ENCODE measurements around the gene ATXN2L.

Gene ATXN2L

DNA sequence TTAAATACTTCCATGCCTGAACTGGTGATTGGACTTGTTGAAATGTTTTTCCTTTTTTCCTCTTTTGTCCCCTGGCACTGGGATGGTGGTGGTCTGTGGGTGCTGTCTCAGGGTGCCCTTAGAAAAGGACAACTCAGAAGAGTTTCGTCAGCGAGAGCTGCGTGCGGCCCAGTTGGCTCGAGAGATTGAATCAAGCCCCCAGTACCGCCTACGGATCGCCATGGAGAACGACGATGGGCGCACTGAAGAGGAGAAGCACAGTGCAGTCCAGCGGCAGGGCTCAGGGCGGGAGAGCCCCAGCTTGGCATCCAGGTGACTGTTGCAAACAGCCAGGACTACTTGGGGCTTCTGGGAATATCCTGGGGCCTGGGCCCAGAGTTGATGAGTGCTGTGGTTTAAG lies 6.9 kb downstream of the ATXN2L start:
- no peak overlapping the region for H3K9ac ChIP-seq (ENCODE audit: low read depth, low read length, poor library complexity)
- H2AK5ac ChIP-seq (ENCODE audit: low read depth, low read length): no peak overlapping the region
- no peak overlapping the region for H3K27ac ChIP-seq (replicated peaks; ENCODE audit: low read length)
- H3K14ac ChIP-seq (ENCODE audit: low read length): no peak overlapping the region
- H4K91ac ChIP-seq (ENCODE audit: low read depth, low read length, poor library complexity): no peak overlapping the region
- no peaks in the 10 kb centered on the region for H3K9me3 ChIP-seq (replicated peaks in 1 of 2; ENCODE audit: control insufficient read depth in 2 of 2, insufficient read depth in 1 of 2, low read depth in 1 of 2, low read length in 2 of 2)
- no peak overlapping the region for H2BK5ac ChIP-seq (ENCODE audit: low read length)
- no peak overlapping the region for H2BK120ac ChIP-seq (ENCODE audit: low read depth, low read length)
- no peak overlapping the region for H2AFZ ChIP-seq (ENCODE audit: low read length)
- no peak for DNase-seq (ENCODE audit: low spot score)
- H4K8ac ChIP-seq (ENCODE audit: low read depth, low read length): no peak overlapping the region
- H3K4ac ChIP-seq (ENCODE audit: low read length): no peak overlapping the region
- no peak overlapping the region for H3K18ac ChIP-seq (ENCODE audit: low read length)
- no CpG with 5 or more reads among the region's 13 CpGs for WGBS, 2 donors (ENCODE audit: extremely low coverage in 2 of 2, insufficient read length in 2 of 2, insufficient replicate concordance in 1 of 2)
- H3K4me2 ChIP-seq (ENCODE audit: insufficient read depth, low read length, poor library complexity, severe bottlenecking): no peak overlapping the region
- H3K36me3 ChIP-seq (replicated peaks in 1 of 2; ENCODE audit: control insufficient read depth in 2 of 2, insufficient read depth in 2 of 2, low read length in 2 of 2): peaks cover 74 to 100% of the 10 kb centered on the region in 2 donors
- no peak overlapping the region for H3K4me3 ChIP-seq (ENCODE audit: low read length in 2 of 2)
- no peaks in the 10 kb centered on the region for H3K27me3 ChIP-seq (ENCODE audit: control insufficient read depth in 3 of 3, insufficient read depth in 3 of 3, low read depth in 1 of 3, low read length in 3 of 3)
- no peak overlapping the region for H2BK12ac ChIP-seq (ENCODE audit: low read length)
- no peak overlapping the region for H3K23ac ChIP-seq (ENCODE audit: low read depth, low read length, poor library complexity)
- H3K79me1 ChIP-seq (ENCODE audit: low read depth, low read length): peaks cover 2% of the 10 kb centered on the region
- H3K4me1 ChIP-seq (ENCODE audit: control insufficient read depth in 2 of 2, insufficient read depth in 1 of 2, low read depth in 1 of 2, low read length in 2 of 2): no peaks in the 10 kb centered on the region
- no peak overlapping the region for H2BK15ac ChIP-seq (ENCODE audit: low read length)

GRCh38 chr16:28830531-28830930 lies 7.7 kb downstream of the ATXN2L start:
- Histone ChIP-seq H3K9me3 (replicated peaks in 1 of 2; ENCODE audit: control insufficient read depth in 2 of 2, insufficient read depth in 1 of 2, low read depth in 1 of 2, low read length in 2 of 2) (no peaks in the 10 kb centered on the region), H3K4me2 (ENCODE audit: insufficient read depth, low read length, poor library complexity, severe bottlenecking) (no peak overlapping the region), H3K4me1 (ENCODE audit: control insufficient read depth in 2 of 2, insufficient read depth in 1 of 2, low read depth in 1 of 2, low read length in 2 of 2) (no peaks in the 10 kb centered on the region), H3K18ac (ENCODE audit: low read length) (no peak overlapping the region), H2BK15ac (ENCODE audit: low read length) (no peak overlapping the region), H4K8ac (ENCODE audit: low read depth, low read length) (no peak overlapping the region), H2BK120ac (ENCODE audit: low read depth, low read length) (no peak overlapping the region), H2BK12ac (ENCODE audit: low read length) (no peak overlapping the region), H3K79me1 (ENCODE audit: low read depth, low read length) (peaks cover 2% of the 10 kb centered on the region), H3K14ac (ENCODE audit: low read length) (no peak overlapping the region), H3K4me3 (ENCODE audit: low read length in 2 of 2) (no peak overlapping the region), H3K27ac (replicated peaks; ENCODE audit: low read length) (no peak overlapping the region), H3K4ac (ENCODE audit: low read length) (no peak overlapping the region), H4K91ac (ENCODE audit: low read depth, low read length, poor library complexity) (no peak overlapping the region), H2AK5ac (ENCODE audit: low read depth, low read length) (no peak overlapping the region), H2AFZ (ENCODE audit: low read length) (no peak overlapping the region), H3K27me3 (ENCODE audit: control insufficient read depth in 3 of 3, insufficient read depth in 3 of 3, low read depth in 1 of 3, low read length in 3 of 3) (no peaks in the 10 kb centered on the region), H2BK5ac (ENCODE audit: low read length) (no peak overlapping the region), H3K9ac (ENCODE audit: low read depth, low read length, poor library complexity) (no peak overlapping the region), H3K23ac (ENCODE audit: low read depth, low read length, poor library complexity) (no peak overlapping the region), H3K36me3 (replicated peaks in 1 of 2; ENCODE audit: control insufficient read depth in 2 of 2, insufficient read depth in 2 of 2, low read length in 2 of 2) (peaks cover 78 to 100% of the 10 kb centered on the region in 2 donors)
- DNase-seq (ENCODE audit: low spot score): no peak
- WGBS, 2 donors (ENCODE audit: extremely low coverage in 2 of 2, insufficient read length in 2 of 2, insufficient replicate concordance in 1 of 2): no CpG with 5 or more reads among the region's 13 CpGs

DNA sequence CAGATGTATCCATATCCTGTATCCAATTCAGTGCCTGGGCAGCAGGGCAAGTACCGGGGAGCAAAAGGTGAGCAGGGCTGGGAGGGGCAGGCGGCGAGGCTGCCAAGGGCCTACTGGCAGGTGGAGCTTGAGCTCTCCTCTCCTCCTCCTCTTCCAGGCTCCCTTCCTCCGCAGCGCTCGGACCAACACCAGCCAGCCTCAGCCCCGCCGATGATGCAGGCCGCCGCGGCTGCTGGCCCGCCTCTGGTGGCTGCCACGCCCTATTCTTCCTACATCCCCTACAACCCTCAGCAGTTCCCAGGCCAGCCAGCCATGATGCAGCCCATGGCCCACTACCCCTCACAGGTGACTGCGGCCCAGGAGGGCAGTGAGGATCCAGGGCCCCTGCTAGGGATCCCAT lies 11.6 kb downstream of the ATXN2L start:
- H2AK5ac ChIP-seq (ENCODE audit: low read depth, low read length): no peak overlapping the region
- no peak overlapping the region for H3K18ac ChIP-seq (ENCODE audit: low read length)
- H4K91ac ChIP-seq (ENCODE audit: low read depth, low read length, poor library complexity): no peak overlapping the region
- no peaks in the 10 kb centered on the region for H3K9me3 ChIP-seq (replicated peaks in 1 of 2; ENCODE audit: control insufficient read depth in 2 of 2, insufficient read depth in 1 of 2, low read depth in 1 of 2, low read length in 2 of 2)
- H3K4ac ChIP-seq (ENCODE audit: low read length): no peak overlapping the region
- H3K27ac ChIP-seq (replicated peaks; ENCODE audit: low read length): no peak overlapping the region
- no peak overlapping the region for H3K14ac ChIP-seq (ENCODE audit: low read length)
- no peak overlapping the region for H3K9ac ChIP-seq (ENCODE audit: low read depth, low read length, poor library complexity)
- no peak overlapping the region for H3K4me3 ChIP-seq (ENCODE audit: low read length in 2 of 2)
- no peaks in the 10 kb centered on the region for H3K4me1 ChIP-seq (ENCODE audit: control insufficient read depth in 2 of 2, insufficient read depth in 1 of 2, low read depth in 1 of 2, low read length in 2 of 2)
- H2BK5ac ChIP-seq (ENCODE audit: low read length): no peak overlapping the region
- peak overlapping the region; percentile 47 for H3K23ac ChIP-seq (ENCODE audit: low read depth, low read length, poor library complexity)
- H3K4me2 ChIP-seq (ENCODE audit: insufficient read depth, low read length, poor library complexity, severe bottlenecking): no peak overlapping the region
- peak overlapping the region; percentile 30 for H2BK12ac ChIP-seq (ENCODE audit: low read length)
- no peak for DNase-seq (ENCODE audit: low spot score)
- no peaks in the 10 kb centered on the region for H3K27me3 ChIP-seq (ENCODE audit: control insufficient read depth in 3 of 3, insufficient read depth in 3 of 3, low read depth in 1 of 3, low read length in 3 of 3)
- no peak overlapping the region for H2AFZ ChIP-seq (ENCODE audit: low read length)
- H3K36me3 ChIP-seq (replicated peaks in 1 of 2; ENCODE audit: control insufficient read depth in 2 of 2, insufficient read depth in 2 of 2, low read length in 2 of 2): peaks cover 78 to 98% of the 10 kb centered on the region in 2 donors
- no peak overlapping the region for H2BK15ac ChIP-seq (ENCODE audit: low read length)
- no peak overlapping the region for H2BK120ac ChIP-seq (ENCODE audit: low read depth, low read length)
- H3K79me1 ChIP-seq (ENCODE audit: low read depth, low read length): peaks cover 2% of the 10 kb centered on the region
- WGBS, 2 donors (ENCODE audit: extremely low coverage in 2 of 2, insufficient read length in 2 of 2, insufficient replicate concordance in 1 of 2): no CpG with 5 or more reads among the region's 14 CpGs
- no peak overlapping the region for H4K8ac ChIP-seq (ENCODE audit: low read depth, low read length)

DNA sequence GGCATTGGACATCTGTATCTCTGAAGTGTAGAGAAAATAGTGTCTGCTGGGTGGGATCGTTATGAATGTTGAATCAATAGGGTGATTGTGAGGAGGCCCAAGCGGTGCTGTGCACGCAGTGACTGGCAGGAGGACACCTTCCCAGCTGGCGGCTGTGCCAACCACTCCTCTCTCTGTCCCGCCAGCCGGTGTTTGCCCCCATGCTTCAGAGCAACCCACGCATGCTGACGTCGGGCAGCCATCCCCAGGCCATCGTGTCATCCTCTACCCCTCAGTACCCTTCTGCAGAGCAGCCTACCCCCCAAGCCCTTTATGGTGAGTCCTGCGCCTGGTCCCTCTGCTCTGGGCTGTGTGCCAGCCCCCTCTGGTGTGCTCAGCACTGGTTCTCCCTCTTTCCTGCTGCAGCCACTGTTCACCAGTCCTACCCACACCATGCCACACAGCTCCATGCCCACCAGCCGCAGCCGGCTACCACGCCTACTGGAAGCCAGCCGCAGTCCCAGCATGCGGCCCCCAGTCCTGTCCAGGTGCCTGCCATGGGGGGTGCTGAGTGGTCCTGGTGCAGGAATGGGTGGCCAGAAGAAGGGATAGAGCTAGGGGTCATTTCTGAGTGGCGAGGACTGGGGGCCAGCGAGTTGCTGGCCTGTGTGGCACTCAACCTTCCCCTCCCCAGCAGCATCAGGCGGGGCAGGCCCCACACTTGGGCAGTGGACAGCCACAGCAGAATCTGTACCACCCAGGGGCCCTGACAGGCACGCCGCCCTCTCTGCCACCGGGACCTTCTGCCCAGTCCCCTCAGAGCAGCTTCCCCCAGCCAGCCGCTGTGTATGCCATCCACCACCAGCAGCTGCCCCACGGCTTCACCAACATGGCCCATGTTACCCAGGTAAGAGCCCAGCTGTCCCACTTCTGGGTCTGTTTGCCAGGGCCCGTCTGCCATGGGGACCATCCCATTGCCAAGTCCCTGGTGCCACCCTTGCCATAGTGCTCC lies 12.4 kb downstream of the ATXN2L start:
- Histone ChIP-seq H2BK120ac (ENCODE audit: low read depth, low read length) (no peak overlapping the region), H3K4me2 (ENCODE audit: insufficient read depth, low read length, poor library complexity, severe bottlenecking) (no peak overlapping the region), H3K4me1 (ENCODE audit: control insufficient read depth in 2 of 2, insufficient read depth in 1 of 2, low read depth in 1 of 2, low read length in 2 of 2) (no peaks in the 10 kb centered on the region), H2BK5ac (ENCODE audit: low read length) (no peak overlapping the region), H3K36me3 (replicated peaks in 1 of 2; ENCODE audit: control insufficient read depth in 2 of 2, insufficient read depth in 2 of 2, low read length in 2 of 2) (peaks cover 72 to 93% of the 10 kb centered on the region in 2 donors), H2AFZ (ENCODE audit: low read length) (no peak overlapping the region), H3K4me3 (ENCODE audit: low read length in 2 of 2) (no peak overlapping the region), H3K9ac (ENCODE audit: low read depth, low read length, poor library complexity) (peak overlapping the region; percentile 16), H3K27me3 (ENCODE audit: control insufficient read depth in 3 of 3, insufficient read depth in 3 of 3, low read depth in 1 of 3, low read length in 3 of 3) (no peaks in the 10 kb centered on the region), H3K4ac (ENCODE audit: low read length) (no peak overlapping the region), H3K27ac (replicated peaks; ENCODE audit: low read length) (no peak overlapping the region), H4K8ac (ENCODE audit: low read depth, low read length) (no peak overlapping the region), H4K91ac (ENCODE audit: low read depth, low read length, poor library complexity) (no peak overlapping the region), H3K79me1 (ENCODE audit: low read depth, low read length) (peaks cover 2% of the 10 kb centered on the region), H3K18ac (ENCODE audit: low read length) (no peak overlapping the region), H3K9me3 (replicated peaks in 1 of 2; ENCODE audit: control insufficient read depth in 2 of 2, insufficient read depth in 1 of 2, low read depth in 1 of 2, low read length in 2 of 2) (no peaks in the 10 kb centered on the region), H3K23ac (ENCODE audit: low read depth, low read length, poor library complexity) (peak overlapping the region; percentile 31), H2BK12ac (ENCODE audit: low read length) (no peak overlapping the region), H2AK5ac (ENCODE audit: low read depth, low read length) (no peak overlapping the region), H3K14ac (ENCODE audit: low read length) (no peak overlapping the region), H2BK15ac (ENCODE audit: low read length) (no peak overlapping the region)
- no CpG with 5 or more reads among the region's 25 CpGs for WGBS, 2 donors (ENCODE audit: extremely low coverage in 2 of 2, insufficient read length in 2 of 2, insufficient replicate concordance in 1 of 2)
- no peak for DNase-seq (ENCODE audit: low spot score)

All from neuronal stem cell (in vitro differentiated cells).